ENCODE results near the gene PIP4K2A.
A peak's percentile ranks its signal among the peaks of the same experiment; 100 is the strongest.

The PIP4K2A gene

GRCh38 chr10:22560096-22560912 lies 154.1 kb downstream of the PIP4K2A start:
- Mint-ChIP-seq H3K4me3 (no peak overlapping the region), H3K36me3 (ENCODE audit: low read depth) (peaks cover 44% of the 10 kb centered on the region), H3K9me3 (no peaks in the 10 kb centered on the region), H3K27me3 (no peaks in the 10 kb centered on the region), H3K27ac (peak overlapping the region; percentile 45), H3K4me1 (ENCODE audit: low read depth) (peaks cover 10% of the 10 kb centered on the region)

- H3K9me3 Mint-ChIP-seq, result no peaks in the 10 kb centered on the region
- peaks cover 6% of the 10 kb centered on the region for H3K4me1 Mint-ChIP-seq (ENCODE audit: low read depth)
- H3K4me3 Mint-ChIP-seq, result no peak overlapping the region
- H3K27me3 Mint-ChIP-seq, result no peaks in the 10 kb centered on the region
- no peak overlapping the region for H3K27ac Mint-ChIP-seq
- H3K36me3 Mint-ChIP-seq (ENCODE audit: low read depth), result peaks cover 29% of the 10 kb centered on the region
Observed at GRCh38 chr10:22557321-22557720, 157.1 kb downstream of the PIP4K2A start.

- no peaks in the 10 kb centered on the region for H3K9me3 Mint-ChIP-seq
- H3K4me3 Mint-ChIP-seq, result no peak overlapping the region
Observed at GRCh38 chr10:22556774-22557173, 157.6 kb downstream of the PIP4K2A start.

GRCh38 chr10:22554461-22555182 lies 159.8 kb downstream of the PIP4K2A start:
- Mint-ChIP-seq H3K27me3 (no peaks in the 10 kb centered on the region), H3K36me3 (ENCODE audit: low read depth) (peaks cover 32% of the 10 kb centered on the region), H3K4me1 (ENCODE audit: low read depth) (peaks cover 16% of the 10 kb centered on the region), H3K4me3 (no peak overlapping the region), H3K9me3 (no peaks in the 10 kb centered on the region), H3K27ac (no peak overlapping the region)

More at GRCh38 chr10:22556774-22557173, 157.6 kb downstream of the PIP4K2A start:
- H3K36me3 Mint-ChIP-seq (ENCODE audit: low read depth), result peaks cover 31% of the 10 kb centered on the region
- peaks cover 8% of the 10 kb centered on the region for H3K4me1 Mint-ChIP-seq (ENCODE audit: low read depth)
- no peaks in the 10 kb centered on the region for H3K27me3 Mint-ChIP-seq
- H3K27ac Mint-ChIP-seq, result no peak overlapping the region

- no peak overlapping the region for H3K4me3 Mint-ChIP-seq
- H3K4me1 Mint-ChIP-seq (ENCODE audit: low read depth), result peaks cover 20% of the 10 kb centered on the region
- no peaks in the 10 kb centered on the region for H3K9me3 Mint-ChIP-seq
- H3K27ac Mint-ChIP-seq, result no peak overlapping the region
- no peaks in the 10 kb centered on the region for H3K27me3 Mint-ChIP-seq
- peaks cover 40% of the 10 kb centered on the region for H3K36me3 Mint-ChIP-seq (ENCODE audit: low read depth)
Observed at GRCh38 chr10:22553452-22553995, 160.9 kb downstream of the PIP4K2A start.

GRCh38 chr10:22552888-22553378 lies 161.4 kb downstream of the PIP4K2A start:
- H3K4me3 Mint-ChIP-seq, result no peak overlapping the region
- H3K9me3 Mint-ChIP-seq, result no peaks in the 10 kb centered on the region
- peaks cover 20% of the 10 kb centered on the region for H3K4me1 Mint-ChIP-seq (ENCODE audit: low read depth)
- peaks cover 43% of the 10 kb centered on the region for H3K36me3 Mint-ChIP-seq (ENCODE audit: low read depth)
- no peaks in the 10 kb centered on the region for H3K27me3 Mint-ChIP-seq
- no peak overlapping the region for H3K27ac Mint-ChIP-seq

GRCh38 chr10:22551681-22552365 lies 162.6 kb downstream of the PIP4K2A start:
- Mint-ChIP-seq H3K27ac (no peak overlapping the region), H3K9me3 (no peaks in the 10 kb centered on the region), H3K27me3 (no peaks in the 10 kb centered on the region), H3K4me1 (ENCODE audit: low read depth) (peaks cover 23% of the 10 kb centered on the region), H3K36me3 (ENCODE audit: low read depth) (peaks cover 54% of the 10 kb centered on the region), H3K4me3 (no peak overlapping the region)

- H3K4me3 Mint-ChIP-seq, result no peak overlapping the region
- H3K27ac Mint-ChIP-seq, result peak overlapping the region; percentile 63
- peaks cover 65% of the 10 kb centered on the region for H3K36me3 Mint-ChIP-seq (ENCODE audit: low read depth)
- no peaks in the 10 kb centered on the region for H3K9me3 Mint-ChIP-seq
- H3K27me3 Mint-ChIP-seq, result no peaks in the 10 kb centered on the region
- peaks cover 27% of the 10 kb centered on the region for H3K4me1 Mint-ChIP-seq (ENCODE audit: low read depth)
Observed at GRCh38 chr10:22550732-22551131, 163.6 kb downstream of the PIP4K2A start.

- Mint-ChIP-seq H3K4me3 (no peak overlapping the region), H3K36me3 (ENCODE audit: low read depth) (peaks cover 72% of the 10 kb centered on the region), H3K4me1 (ENCODE audit: low read depth) (peaks cover 41% of the 10 kb centered on the region)
Observed at GRCh38 chr10:22548344-22548743, 166.0 kb downstream of the PIP4K2A start.

GRCh38 chr10:22545643-22546042 lies 168.7 kb downstream of the PIP4K2A start:
- Mint-ChIP-seq H3K9me3 (no peaks in the 10 kb centered on the region), H3K27ac (peak overlapping the region; percentile 67), H3K4me3 (no peak overlapping the region), H3K4me1 (ENCODE audit: low read depth) (peaks cover 27% of the 10 kb centered on the region), H3K36me3 (ENCODE audit: low read depth) (peaks cover 75% of the 10 kb centered on the region), H3K27me3 (no peaks in the 10 kb centered on the region)

More at GRCh38 chr10:22548344-22548743, 166.0 kb downstream of the PIP4K2A start:
- H3K27ac Mint-ChIP-seq, result no peak overlapping the region
- H3K9me3 Mint-ChIP-seq, result no peaks in the 10 kb centered on the region
- no peaks in the 10 kb centered on the region for H3K27me3 Mint-ChIP-seq

GRCh38 chr10:22544325-22545068 lies 169.9 kb downstream of the PIP4K2A start:
- Mint-ChIP-seq H3K4me3 (no peak overlapping the region), H3K36me3 (ENCODE audit: low read depth) (peaks cover 77% of the 10 kb centered on the region), H3K4me1 (ENCODE audit: low read depth) (peaks cover 24% of the 10 kb centered on the region), H3K27ac (peak overlapping the region; percentile 71), H3K9me3 (no peaks in the 10 kb centered on the region), H3K27me3 (no peaks in the 10 kb centered on the region)

GRCh38 chr10:22542773-22543172 lies 171.6 kb downstream of the PIP4K2A start:
- Mint-ChIP-seq H3K4me1 (ENCODE audit: low read depth) (peaks cover 21% of the 10 kb centered on the region), H3K4me3 (no peak overlapping the region), H3K27ac (no peak overlapping the region), H3K36me3 (ENCODE audit: low read depth) (peaks cover 76% of the 10 kb centered on the region), H3K9me3 (no peaks in the 10 kb centered on the region), H3K27me3 (no peaks in the 10 kb centered on the region)

- peak overlapping the region; percentile 36 for H3K27ac Mint-ChIP-seq
- H3K9me3 Mint-ChIP-seq, result no peaks in the 10 kb centered on the region
- H3K27me3 Mint-ChIP-seq, result no peaks in the 10 kb centered on the region
- no peak overlapping the region for H3K4me3 Mint-ChIP-seq
- H3K36me3 Mint-ChIP-seq (ENCODE audit: low read depth), result peaks cover 75% of the 10 kb centered on the region
- H3K4me1 Mint-ChIP-seq (ENCODE audit: low read depth), result peaks cover 19% of the 10 kb centered on the region
Observed at GRCh38 chr10:22541900-22542299, 172.5 kb downstream of the PIP4K2A start.

Data from stimulated activated naive CD8-positive, alpha-beta T cell treated with anti-CD3 and anti-CD28 coated beads, Interleukin-15, Interleukin-2, amounts not matched to agents 100 ng/mL and 50 ng/mL, for 24 hours (primary cell).